ENCODE results near the gene MAOA. TPM values are rescaled to one million over a fixed set of nuclear protein-coding genes. Genes with fewer than 3 reads are reported as not detected.

Gene MAOA
- polyA plus RNA-seq, 4 donors: 2.7 to 25.2 (median 21.0) TPM

DNA sequence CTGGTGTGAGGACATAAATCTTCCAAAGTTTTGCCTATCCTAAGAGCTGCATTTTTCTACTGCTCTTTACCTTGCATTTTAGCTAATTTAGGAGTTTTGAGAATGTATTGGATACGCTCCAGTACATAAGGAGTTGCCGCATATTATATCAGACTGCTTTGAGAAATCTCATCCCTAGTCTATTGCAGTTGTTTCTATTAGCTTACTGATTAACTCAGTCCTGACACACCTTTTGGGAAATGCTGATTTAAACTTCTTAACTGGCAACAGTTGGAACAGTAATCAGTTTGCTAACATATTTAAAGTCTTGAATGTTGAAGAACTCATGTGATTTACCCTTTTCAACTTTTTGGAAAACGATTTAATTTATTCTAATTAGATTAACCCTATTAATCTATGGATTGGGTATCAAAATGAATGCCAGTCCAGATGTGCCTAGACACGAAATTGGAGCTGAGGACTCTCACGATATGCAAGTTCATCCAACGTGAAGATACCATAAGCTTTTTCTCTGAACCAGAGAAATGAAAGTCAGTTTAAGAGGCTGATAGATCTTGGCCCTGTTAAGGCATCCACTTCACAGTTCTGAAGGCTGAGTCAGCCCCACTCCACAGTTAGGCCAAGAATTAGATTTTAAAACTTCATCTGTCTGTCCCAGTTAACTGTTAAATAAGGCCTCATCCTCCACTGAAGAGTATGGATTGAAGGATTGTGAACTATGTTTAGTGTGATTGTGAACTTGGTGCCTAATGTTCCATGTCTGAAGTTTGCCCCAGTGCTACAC lies 90.0 kb downstream of the MAOA start:
- no peak for DNase-seq (ENCODE audit: low read depth in 4 of 4, low spot score in 3 of 4)

DNA sequence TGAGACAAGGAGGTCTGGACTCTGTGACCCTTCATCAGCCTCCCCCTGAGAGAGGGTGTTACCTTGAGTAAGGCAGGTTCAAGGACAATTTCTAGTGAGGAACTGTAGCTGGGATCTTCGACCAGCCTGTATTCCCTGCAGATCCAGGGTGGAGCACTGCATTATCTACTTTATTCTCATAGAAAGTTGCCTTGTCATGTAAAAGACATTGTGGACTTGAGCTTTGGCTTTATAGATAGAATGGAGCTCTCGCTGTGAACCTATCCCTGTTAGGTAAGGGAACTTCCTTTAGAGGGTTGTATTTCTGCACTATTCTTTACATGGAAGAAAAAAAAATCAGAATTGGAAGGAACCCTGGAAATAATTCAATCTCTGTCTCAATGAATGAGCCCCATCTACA lies 91.4 kb downstream of the MAOA start:
- no peak for DNase-seq (ENCODE audit: low read depth in 4 of 4, low spot score in 3 of 4)

DNA sequence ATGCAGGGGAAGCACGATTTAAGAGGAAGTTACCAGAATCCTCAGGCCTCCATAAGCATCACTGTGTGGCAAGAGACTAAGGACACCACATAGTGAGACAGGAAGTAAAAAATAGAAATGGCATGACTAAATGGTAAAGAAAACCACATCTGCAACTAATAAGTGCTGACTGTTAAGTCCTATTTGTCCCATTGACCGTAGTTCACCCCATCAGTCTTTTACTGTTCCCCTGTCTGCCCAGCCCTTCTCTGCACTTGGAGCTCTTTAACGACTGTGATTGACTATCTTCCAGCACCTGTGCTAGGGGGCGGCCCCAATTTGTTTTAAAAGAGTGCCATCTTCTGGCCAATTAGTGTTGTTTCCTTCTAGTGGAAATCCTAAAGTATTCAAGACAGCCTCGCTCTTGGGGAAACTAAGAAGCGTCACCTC lies 94.2 kb downstream of the MAOA start:
- DNase-seq (ENCODE audit: low read depth in 4 of 4, low spot score in 3 of 4): peak; percentile 8 to 33 (median 20)

DNA sequence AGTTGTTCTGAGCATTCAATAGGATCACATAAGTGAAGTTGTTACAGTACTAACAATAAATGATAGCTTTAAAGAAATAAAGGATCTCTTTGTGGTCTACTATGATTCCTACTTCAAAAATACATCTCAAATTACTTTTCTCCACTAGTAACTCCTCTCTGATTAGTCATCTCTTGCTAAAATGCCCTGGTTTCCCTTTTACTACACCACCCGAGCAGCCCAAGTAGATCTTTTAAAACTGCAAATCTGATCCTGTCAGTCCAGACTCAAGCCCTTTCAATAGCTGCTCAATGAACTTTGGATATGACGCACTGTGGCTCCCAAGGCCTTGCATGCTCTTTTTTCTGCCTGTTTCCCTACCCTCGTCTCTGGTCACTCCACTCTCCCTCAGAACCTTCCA lies 97.5 kb downstream of the MAOA start:
- no peak for DNase-seq (ENCODE audit: low read depth in 4 of 4, low spot score in 3 of 4)

DNA sequence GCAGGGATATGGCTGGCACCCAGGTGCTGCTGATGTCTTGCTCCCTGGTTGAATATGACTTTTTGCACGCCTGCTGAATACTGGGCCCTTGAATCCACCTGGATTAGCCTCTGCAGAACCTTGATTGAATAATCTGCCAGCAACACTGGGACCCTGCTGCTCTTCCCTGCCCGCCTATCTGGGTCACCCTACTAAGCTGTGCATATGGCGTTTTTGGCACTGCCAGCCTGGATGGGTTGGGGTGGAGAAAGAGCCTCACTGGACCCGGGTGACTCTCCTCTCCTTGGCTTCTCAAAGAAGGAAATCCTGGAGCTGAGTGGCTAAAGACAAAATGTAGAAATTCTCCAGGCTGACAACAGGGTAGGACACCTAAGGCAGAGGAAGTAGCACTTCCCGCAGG lies 100.0 kb downstream of the MAOA start:
- DNase-seq (ENCODE audit: low read depth in 4 of 4, low spot score in 3 of 4): no peak

DNA sequence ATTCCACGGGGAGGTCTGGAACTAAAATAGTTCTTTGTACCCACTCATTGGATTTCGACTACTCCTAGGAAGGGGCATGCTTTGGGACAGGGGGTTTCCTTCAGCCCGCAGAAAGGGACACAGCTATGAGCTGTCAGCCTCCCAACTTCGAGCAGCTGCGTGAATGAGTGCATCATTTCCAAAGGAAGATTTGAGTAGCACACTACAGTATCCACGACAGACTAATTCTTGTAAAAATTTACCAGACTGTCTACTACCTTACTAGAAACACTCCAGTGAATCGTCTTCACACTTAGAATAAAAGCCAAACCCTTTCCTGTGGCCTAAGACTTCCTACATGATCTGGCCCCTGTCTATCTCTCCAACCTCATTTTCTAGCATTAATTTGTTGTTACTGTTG lies 101.9 kb downstream of the MAOA start:
- DNase-seq (ENCODE audit: low read depth in 4 of 4, low spot score in 3 of 4): no peak

DNA sequence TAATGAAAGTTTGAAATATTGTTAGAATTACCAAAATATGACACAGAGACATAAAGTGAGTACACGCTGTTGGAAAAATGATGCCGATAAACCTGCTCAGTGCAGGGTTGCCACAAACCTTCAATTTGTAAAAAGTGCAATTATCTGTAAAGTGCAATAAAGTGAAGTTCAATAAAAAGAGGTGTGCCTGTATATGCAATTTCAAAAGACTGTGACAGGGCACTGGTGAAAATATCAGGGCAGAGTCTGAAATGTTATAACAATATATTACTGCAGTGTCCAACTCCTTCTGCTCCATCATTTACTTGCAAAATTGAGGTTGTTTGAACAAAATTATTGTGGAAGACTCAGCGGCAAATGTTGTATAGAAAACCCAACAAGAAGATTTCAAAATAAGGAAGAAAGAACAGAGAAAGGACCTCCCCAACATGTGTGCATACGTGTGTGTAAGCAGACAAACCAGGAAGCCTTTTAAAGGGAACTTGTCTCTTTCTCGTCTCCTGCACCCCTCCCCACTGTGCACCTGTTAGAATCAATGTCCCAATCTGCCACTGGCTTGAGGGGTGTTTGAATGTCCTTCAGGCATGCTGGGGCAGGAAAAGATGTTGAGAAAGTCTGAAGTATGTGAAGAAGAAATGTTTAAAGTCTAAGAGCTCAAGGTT lies 130.0 kb downstream of the MAOA start:
- no peak for DNase-seq (ENCODE audit: low read depth in 4 of 4, low spot score in 3 of 4)

Other genes starting within 250 kb of the MAOA start
- gene MAOB, start 226.2 kb downstream of the MAOA start, polyA plus RNA-seq (ENCODE audit: insufficient read length in 4 of 4): 10 to 100 TPM in 3 of 4 donors, 1 to 10 TPM in 1; 3.7 to 60.6 (median 41.7) TPM

All from left renal pelvis (tissue), 4 donors.